HL-60/S4 treated with phorbol 12-myristate 13-acetate at 8.2 ng/mL for 4 days and 3 days (cell line): ENCODE results near the gene ZNF695.
"Not testable (repeated sequence)": the region's sequence is repeated elsewhere in the genome, so short reads cannot be mapped to it uniquely, and the experiment has no call there.

Source experiments
- in situ Hi-C: fragments of 300-500 bp; cut with MboI; formaldehyde crosslinking; loops from 2 replicates; pipeline ENCODE4 v1.15.0; 2022; ENCODE audit warnings: low sequenced_read_pairs

ZNF695 gene

DNA sequence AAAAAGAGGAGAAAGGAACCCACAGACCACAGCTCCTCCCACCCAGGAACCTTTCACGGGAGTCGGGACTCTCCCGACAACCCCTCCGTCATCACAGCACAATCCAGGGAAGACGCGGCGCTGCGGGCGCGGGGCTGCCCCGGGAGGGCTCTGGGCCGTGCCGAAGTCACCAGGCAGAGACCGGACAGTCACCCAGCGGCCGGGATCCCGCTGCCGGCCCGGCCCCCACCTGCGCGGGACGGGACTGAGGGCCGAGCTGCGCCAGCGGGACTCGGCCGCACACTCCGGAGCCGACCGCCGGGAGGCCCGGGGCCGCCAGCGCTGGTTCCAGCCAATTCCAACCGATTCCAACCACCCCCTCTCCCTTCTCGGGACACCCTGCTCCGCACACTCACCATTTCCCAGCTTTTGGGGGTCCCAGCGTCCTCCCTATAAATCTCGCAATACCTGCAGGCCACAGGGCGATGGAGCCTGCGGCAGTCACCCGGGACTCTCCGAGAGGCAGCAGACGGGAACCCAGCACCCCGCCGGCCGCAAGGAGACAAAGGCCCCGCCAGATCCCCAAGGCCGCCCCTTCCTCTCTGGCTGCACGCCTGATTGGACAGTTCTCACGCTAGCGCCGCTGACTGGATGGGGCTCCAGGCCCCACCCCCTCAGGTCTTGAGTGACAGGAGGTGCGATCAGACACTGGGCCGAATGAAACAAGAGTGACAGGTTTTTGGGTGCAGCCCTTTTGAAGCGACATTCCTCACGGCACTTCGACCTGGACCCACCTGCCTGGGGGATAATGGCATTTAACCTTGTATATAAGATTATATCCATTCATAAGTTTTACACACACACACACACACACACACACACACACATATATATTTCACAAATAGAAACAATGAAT is at the start of gene ZNF695:
Gene ZNF695 (minus strand): TSS at position 547 of the 895 bp plus-strand sequence. CDS start 149 bp downstream, at position 398.
- in situ Hi-C loops: no loop called here

DNA sequence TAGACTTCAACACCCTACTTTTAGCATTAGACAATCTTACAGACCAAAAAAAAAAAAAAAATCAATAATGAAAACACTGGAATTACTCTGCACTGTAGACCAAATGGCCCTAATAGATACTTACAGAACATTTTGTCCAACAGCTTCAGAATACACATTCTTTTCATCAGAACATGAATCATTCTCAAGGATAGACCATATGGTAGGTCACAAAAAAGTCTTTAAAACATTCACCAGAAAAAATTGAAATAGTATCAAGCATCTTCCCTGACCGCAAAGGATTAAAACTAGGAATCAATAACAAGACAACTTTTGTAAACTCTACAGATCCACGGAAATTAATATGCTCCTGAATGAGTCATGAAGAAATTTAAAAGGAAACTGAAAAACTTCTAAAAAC is 48.2 kb upstream of the ZNF695 start:
- in situ Hi-C loops: no loop called here

DNA sequence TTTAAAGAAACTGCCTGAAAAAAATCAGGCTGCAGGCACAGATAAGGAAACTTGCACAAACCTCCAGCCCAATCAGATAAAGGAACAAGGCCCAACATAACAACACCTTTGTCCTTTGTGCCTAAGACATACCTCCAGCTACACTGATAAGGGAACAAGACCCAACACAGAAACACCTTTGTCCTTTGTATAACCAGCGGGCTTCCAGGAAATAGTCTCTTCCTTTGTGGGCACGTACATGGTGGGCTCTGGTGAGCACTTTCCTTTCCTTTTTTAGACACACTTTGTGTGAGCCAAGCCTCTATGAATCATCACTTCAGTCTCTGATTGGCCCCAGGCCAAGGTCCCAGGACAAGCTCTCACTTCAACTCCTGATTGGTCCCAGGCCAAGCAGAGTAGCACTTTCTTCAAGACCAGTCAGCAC is 47.1 kb upstream of the ZNF695 start:
- in situ Hi-C loops: no loop called here

DNA sequence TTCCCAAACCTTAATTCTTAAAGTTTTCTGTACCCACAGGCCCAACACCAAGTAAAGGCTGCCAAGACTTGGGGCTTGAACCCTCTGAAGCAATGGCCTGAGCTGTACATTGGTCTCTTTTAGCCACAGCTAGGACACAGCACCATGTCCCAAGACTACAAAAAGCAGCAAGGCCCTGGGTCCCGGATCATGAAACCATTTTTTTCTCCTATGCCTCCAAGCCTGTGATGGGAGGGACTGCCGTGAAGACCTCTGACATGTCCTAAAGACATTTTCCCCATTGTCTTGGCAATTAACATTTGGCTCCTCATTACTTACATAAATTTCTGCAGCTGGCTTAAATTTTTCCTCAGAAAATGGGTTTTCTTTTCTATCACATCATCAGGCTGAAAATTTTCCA is 39.8 kb upstream of the ZNF695 start:
- in situ Hi-C loops: no loop called here

DNA sequence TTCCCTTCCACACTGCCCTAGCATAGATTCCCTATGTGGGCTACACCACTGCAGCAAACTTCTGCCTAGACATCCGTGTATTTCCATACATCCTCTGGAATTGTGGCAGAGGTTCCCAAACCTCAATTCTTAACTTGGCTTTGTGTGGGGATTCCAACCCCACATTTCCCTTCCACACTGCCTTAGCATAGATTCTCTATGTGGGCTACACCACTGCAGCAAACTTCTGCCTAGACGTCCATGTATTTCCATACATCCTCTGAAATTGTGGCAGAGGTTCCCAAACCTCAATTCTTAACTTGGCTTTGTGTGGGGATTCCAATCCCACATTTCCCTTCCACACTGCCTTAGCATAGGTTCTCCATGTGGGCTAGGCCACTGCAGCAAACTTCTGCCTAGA is 39.4 kb upstream of the ZNF695 start:
- in situ Hi-C loops: no loop called here

DNA sequence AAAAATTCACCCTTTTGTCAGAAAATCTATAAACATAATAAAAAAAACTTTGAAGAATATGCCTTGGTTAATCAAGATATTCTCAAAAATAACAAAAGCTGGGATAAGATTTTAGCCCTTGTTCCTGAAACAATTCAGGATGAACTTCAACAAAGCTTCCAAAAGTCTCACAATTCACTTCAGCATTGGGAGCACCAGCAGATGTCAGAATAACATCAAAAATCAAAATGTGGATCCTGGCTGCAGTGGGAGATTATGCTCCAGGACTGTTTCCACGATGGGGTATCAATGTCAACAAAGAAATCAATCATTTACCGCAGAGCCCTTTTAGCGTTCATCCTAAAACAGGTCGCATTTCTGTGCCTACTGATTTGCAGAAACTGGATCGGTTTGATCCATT is 35.5 kb upstream of the ZNF695 start:
- in situ Hi-C loops: no loop called here

DNA sequence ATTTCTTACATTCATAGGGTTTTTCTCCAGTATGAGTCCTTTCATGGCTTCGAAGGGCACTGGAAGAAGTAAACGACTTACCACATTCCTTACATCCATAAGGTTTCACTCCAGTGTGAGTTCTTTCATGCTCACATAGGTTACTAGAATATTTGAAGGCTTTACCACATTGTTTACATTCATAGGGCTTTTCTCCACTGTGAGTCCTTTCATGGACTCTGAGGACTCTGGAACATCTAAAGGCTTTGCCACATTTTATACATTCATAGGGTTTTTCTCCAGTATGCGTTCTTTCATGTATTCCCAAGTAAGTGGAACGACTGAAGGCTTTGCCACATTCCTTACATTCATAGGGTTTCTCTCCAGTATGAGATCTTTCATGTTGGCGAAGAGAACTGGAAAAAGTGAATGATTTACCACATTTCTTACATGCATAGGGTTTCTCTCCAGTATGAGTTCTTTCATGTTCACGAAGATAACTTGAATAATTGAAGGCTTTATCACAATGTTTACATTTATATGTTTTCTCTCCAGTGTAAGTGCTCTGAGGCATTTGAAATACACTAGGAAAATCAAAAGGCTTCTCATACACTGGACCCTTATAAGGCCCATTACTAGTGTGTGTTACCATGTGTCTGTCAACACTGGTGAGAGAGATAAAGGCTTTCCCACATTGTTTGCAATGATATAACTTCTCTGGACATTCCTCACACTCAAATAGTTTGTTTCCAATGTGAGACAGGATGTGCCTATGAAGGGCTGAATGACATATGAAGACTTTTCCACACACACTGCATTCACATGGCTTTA is 29.9 kb upstream of the ZNF695 start:
- in situ Hi-C loops: no loop called here

DNA sequence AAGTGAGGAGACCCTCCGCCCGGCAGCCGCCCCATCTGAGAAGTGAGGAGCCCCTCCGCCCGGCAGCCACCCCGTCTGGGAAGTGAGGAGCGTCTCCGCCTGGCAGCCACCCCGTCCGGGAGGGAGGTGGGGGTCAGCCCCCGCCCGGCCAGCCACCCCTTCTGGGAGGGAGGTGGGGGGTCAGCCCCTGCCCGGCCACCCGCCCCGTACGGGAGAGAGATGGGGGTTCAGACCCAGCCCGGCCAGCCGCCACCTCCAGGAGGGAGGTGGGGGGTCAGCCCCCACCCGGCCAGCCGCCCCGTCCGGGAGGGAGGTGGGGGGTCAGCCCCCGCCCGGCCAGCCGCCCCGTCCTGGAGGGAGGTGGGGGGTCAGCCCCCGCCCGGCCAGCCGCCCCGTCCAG is 24.4 kb upstream of the ZNF695 start:
- in situ Hi-C loops: not testable (repeated sequence)

DNA sequence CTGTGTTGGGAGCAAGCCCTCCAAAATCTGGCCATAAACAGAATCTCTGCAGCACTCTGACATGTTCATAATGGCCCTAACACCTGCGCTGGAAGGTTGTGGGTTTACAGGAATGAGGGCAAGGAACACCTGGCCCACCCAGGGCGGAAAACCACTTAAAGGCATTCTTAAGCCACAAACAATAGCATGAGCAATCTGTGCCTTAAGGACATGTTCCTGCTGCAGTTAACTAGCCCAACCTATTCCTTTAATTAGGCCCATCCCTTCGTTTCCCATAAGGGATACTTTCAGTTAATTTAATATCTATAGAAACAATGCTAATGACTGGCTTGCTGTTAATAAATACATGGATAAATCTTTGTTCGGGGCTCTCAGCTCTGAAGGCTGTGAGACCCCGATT is 16.8 kb upstream of the ZNF695 start:
- in situ Hi-C loops: not testable (repeated sequence)

DNA sequence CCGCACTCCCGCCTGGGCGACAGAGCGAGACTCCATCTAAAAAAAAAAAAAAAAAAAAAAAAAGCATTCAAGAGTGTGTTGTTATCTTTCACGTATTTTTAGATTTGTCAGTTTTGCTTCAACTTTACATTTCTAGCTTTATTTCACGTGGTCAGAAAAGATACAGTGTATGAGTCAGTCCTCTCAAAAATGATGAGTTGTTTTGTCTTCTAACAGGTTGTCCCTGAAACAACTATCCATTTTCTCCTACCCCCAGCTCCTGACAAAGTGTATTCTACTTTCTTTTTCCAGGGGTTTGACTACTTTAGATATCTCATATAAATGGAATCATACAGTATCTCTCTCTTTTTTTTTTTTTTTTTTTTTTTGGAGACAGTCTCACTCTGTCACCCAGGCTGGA is 5.5 kb upstream of the ZNF695 start:
- in situ Hi-C loops: no loop called here

DNA sequence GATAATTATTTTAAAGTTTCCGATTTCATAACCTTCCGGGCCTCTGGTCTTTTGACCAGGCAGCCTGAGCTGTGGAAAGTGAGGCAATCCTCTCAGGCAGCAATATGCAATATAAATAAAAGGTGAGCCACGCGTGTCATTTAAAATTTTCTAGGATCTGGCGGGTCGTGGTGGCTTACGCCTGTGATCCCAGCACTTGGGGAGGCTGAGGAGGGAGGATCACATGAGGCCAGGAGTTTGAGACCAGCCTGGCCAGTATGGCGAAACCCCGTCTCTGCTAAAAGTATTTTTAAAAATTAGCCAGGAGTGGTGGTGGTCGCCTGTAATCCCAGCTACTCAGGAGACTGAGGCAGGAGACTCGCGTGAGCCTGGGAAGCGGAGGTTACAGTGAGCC is 546 bp upstream of the ZNF695 start:
- in situ Hi-C loops: no loop called here

DNA sequence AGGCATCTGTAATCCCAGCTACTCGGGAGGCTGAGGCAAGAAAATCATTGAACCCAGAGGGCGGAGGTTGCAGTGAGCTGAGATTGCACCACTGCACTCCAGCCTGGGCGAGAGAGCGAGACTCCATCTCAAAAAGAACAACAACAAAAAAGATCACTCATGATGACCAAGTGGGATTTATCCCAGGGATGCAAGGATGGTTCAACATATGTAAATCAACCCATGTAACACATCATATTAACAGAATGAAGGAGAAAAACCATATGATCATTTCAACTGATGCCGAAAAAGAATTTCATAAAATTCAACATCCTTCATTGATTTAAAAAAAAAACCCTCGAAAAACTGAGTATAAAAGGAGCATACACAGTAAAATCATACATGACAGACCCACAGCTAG is 3.8 kb downstream of the ZNF695 start:
- in situ Hi-C loops: not testable (repeated sequence)

DNA sequence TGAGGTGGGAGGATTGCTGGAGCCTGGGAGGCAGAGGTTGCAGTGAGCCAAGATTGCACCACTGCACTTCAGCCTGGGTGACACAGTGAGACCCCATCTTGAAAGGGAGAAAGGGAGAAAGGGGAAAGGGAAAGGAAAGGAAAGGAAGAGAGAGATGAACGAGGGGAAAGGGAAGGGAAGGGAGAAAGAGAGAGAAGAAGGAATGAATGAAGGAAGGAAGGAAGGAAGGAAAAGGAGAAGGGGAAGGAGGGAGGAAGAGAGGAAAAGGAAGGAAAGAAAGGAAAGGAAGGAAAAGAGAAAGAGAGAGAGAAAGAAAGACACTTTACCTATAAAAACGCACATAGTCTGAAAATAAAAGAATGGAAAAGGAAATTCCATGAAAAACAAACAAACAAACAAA is 18.0 kb downstream of the ZNF695 start:
- in situ Hi-C loops: no loop called here

DNA sequence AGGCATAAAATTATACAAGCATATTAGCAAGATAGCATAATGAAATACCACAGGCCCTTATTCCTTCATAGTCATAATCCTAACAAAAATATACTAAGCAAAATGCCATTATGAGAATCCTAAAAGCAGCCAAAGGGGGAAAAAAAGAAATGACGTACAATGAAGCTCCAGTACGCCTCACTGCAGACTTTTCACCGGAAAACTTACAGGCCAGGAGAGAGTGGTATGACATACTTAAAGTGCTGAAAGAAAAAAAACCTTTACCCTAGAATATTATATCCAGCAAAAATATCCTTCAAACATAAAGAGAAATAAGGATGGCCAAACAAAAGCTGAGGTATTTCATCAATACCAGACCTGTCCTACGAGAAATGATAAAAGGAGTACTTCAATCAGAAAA is 19.5 kb downstream of the ZNF695 start:
- in situ Hi-C loops: no loop called here

DNA sequence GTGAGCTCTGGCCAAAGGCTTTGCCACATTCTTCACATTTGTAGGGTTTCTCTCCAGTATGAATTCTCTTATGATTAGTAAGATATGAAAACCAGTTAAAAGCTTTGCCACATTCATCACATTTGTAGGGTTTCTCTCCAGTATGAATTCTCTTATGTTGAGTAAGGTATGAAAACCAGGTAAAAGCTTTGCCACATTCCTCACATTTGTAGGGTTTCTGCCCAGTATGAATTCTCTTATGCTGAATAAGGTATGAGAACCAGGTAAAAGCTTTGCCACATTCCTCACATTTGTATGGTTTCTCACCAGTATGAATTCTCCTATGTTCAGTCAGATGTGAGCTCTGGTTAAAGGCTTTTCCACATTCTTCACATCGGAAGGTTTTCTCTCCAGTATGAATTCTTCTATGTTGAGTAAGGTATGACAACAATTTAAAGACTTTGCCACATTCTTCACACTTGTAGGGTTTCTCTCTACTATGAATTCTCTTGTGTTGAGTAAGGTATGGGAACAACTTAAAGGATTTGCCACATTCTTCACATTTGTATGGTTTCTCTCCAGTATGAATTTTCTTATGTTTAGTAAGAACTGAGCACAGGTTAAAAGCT is 20.7 kb downstream of the ZNF695 start:
- in situ Hi-C loops: no loop called here

DNA sequence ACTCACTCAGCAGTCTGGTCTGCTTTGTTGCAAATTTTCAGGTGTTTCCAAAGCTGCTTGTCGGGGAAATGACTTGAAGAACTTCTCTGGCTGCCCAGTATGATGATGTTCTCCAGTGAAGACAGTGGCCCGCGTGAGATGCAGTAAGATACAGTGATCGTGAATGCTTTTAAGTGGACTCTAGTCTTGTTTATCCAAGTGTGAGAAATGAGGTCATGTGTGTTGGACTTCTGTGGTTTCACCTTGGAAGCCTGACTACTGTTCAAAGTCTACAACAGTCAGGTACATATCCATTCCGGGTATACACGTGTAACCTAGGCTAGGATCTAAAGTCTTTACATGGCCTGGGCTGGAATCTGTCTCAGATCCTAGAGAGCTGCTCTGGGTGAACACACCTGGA is 29.1 kb downstream of the ZNF695 start:
- in situ Hi-C loops: no loop called here

DNA sequence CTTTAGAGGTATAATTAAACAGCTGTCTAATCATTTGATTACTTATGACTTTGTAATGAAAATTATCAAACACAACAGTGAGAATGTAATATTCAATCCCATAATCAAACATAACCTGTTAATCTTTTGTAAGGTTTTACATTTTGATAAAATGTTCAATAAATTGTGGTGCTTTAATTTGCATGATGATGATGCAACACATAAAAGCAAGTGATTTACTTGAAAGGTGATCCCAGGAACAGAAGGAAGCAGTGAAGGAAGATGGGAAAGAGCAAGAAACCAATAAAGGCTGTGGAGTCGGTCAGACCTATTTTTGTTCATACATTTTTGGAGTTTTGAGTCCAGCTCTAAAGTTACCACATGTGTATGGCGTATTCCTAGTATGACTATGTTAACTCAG is 29.6 kb downstream of the ZNF695 start:
- in situ Hi-C loops: no loop called here

DNA sequence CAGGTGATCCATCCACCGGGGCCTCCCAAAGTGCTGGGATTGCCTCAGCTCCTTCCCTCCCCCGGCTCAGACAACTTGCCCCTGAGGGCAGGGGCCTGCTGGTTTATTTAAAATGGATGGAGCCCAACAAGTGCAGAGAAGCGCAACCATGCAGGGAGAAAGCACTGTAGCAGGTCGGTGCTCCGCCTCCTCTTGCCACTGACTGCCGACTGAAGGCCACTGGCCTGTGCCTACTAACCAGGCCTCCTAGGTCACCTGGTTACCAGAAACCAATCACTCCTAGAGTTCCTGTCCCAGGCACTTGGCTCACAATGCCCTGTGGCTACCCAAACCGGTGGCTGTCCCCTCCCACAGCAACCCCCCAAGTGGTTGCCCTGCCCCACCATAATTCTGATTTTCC is 35.9 kb downstream of the ZNF695 start:
- in situ Hi-C loops: no loop called here

DNA sequence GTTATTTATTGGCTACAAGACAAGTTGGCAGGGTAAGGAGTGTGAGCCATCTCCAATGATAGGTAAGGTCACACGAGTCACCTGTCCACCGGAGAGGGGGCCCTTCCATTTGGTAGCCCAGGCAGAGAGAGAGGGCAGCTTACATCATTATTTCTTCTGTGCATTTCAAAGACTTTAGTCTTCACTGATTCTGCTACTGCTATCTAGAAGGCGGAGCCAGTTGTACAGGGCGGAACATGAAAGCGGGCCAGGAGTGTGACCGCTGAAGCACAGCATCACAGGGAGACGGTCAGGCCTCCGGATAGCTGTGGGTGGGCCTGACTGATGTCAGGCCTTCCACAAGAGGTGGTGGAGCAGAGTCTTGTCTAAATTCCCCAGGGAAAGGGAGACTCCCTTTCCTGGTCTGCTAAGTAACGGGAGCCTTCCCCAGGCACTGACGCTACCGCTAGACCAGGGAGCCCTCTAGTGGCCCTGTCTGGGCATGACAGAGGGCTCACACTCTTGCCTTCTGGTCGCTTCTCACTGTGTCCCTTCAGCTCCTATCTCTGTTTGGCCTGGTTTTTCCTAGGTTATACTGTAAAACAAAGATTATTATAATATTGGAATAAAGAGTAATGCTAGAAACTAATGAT is 36.7 kb downstream of the ZNF695 start:
- in situ Hi-C loops: no loop called here

DNA sequence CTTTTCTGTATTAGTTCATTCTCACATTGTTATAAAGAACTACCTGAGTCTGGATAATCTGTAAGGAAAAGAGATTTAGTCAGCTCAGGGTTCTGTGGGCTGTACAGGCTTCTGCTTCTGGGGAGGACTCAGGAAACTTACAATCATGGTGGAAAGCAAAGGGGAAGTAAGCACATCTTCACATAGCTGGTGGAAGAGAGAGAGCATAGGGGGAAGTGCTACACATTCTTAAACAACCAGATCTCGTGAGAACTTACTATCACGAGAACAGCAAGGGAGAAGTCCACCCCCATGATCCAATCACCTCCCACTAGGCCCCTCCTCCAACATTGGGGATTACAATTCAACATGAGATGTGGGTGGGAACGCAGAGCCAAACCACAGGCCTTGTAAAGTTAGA is 38.2 kb downstream of the ZNF695 start:
- in situ Hi-C loops: no loop called here

DNA sequence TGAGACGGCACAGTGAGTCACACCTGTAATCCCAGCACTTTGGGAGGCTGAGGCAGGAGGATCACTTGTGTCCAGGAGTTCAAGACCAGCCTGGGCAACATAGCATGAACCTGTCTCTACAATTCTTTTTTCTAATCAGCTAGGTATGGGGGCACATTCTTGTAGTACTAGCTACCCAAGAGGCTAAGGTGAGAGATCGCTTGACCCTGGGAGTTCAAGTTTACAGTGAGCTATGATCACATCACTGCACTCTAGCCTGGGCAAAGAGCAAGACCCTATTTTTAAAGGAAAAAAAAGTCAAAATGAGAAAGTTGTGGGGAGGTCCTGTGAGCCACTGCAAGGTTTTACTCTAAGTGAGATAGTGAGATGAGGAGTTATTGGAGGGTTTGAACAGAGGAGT is 41.4 kb downstream of the ZNF695 start:
- in situ Hi-C loops: no loop called here
